CD4-positive, alpha-beta T cell treated with Interleukin-21 for 1 hour (primary cell): ENCODE measurements around the gene WDR13.
"Not testable (repeated sequence)": the region's sequence is repeated elsewhere in the genome, so short reads cannot be mapped to it uniquely, and the experiment has no call there.

Source experiments
- DNase-seq: peaks from one replicate; pipeline ENCODE4 v3.0.0-alpha.2; 2020

Gene WDR13

GRCh38 chrX:48597353-48598264, at the start of gene WDR13:
Gene WDR13, plus strand, starts transcription at chrX:48597492. Its CDS starts 505 bp downstream, at chrX:48597997.
- DNase-seq: peak; percentile 93

DNA sequence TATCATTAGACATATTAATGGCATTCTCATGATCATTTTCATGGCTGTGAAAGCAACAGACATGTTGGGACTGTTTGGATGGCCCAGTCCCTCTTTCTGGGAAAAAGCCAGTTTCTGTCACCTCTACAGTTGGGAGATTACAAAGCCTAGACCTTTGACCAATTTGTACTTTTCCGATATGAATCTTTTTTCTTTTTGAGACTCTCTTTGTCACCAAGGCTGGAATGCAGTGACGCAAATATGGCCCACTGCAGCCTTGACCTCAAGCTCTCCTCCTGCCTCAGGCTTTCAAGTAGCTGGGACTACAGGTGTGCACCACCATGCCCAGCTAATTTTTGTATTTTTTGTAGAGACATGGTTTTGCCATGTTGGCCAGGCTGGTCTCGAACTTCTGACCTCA, 48.4 kb upstream of the WDR13 start:
- DNase-seq: no peak

GRCh38 chrX:48555731-48556325, 41.5 kb upstream of the WDR13 start:
- not testable (repeated sequence) for DNase-seq

- DNase-seq: no peak
These were observed 39.0 kb upstream of the WDR13 start for GRCh38 chrX:48558271-48558670.

DNA sequence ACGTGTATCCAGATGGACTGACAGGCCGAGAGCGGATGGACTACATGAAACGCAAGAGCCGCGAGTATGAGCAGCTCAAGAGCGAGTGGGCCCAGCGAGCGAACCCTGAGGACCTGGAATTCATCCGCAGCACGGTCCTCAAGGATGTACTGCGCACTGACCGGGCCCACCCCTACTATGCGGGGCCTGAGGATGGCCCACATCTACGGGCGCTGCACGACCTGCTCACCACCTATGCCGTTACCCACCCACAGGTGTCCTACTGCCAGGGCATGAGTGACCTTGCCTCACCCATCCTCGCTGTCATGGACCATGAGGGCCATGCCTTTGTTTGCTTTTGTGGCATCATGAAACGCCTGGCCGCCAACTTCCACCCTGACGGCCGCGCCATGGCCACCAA, 37.7 kb upstream of the WDR13 start:
- no peak for DNase-seq

GRCh38 chrX:48560056-48560455, 37.2 kb upstream of the WDR13 start:
- no peak for DNase-seq

GRCh38 chrX:48560681-48561080, 36.6 kb upstream of the WDR13 start:
- no peak for DNase-seq

DNA sequence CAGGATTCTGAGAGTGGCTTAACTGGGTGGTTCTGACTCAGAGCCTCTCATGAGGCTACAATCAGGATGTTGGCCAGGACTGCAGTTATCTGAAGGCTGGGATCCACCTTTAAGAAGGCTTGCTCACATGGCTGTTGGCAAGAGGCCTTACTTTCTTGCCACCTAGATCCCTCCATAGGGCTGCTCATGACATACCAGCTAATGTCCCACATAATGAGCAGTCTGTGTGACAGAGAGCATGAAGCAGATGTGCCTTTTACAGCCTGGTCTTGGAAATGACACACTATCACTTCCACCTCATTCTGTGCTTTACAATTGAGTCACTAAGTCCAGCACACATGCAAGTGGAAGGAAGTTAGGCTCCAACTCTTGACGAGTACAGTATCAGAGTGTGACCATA, 27.3 kb upstream of the WDR13 start:
- DNase-seq: no peak

GRCh38 chrX:48573690-48574269, 23.5 kb upstream of the WDR13 start:
- no peak for DNase-seq

GRCh38 chrX:48574270-48575266, 22.7 kb upstream of the WDR13 start, which contains the start of gene RBM3:
Gene RBM3, plus strand, starts transcription at chrX:48574484. Its CDS starts 697 bp downstream, at chrX:48575181.
- peak; percentile 96 for DNase-seq

- no peak for DNase-seq
These were observed 21.6 kb upstream of the WDR13 start for GRCh38 chrX:48575642-48576041.

- DNase-seq: no peak
These were observed 21.2 kb upstream of the WDR13 start for GRCh38 chrX:48576108-48576507.

DNA sequence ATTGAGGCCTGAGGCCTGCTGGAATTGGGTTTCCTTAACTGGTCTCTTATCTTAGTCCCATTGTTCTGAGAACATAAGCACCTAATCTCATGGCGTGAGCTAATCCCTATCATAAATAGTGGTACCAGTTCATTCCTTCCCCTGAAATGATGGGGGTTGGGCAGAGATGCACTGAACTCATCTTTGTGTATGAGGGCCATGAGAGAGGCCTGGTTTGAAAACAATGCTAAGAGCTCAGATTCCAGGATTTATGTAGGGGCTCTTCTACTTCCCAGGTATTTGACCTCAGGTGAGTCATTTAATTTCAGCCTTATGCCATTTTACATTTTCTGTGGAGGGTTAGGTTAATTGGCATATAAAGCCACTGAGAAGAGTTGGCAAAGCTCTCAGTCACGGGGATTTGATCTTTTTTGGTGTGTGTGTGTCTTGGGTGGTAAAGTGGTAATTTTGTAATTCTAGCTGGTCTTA, 18.6 kb upstream of the WDR13 start:
- DNase-seq: no peak

- DNase-seq: no peak
These were observed 18.0 kb upstream of the WDR13 start for GRCh38 chrX:48579259-48579658.

GRCh38 chrX:48580662-48581061, 16.6 kb upstream of the WDR13 start:
- DNase-seq: no peak

DNA sequence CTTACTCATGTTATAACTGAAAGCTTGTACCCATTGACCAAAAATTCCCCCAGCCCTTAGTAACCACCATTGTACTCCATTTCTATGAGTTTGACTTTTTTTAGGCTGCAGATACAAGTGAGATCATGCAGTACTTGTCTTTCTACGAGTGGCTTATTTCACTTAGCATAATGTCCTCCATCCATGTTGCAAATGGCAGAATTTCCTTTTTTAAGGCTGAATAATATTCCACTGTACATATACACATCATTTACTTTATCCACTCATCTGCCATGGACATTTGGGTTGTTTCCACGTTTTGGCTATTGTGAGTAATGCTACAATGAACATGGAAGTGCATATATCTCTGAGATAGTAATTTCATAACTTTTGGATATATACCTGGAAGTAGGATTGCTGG, 12.6 kb upstream of the WDR13 start:
- no peak for DNase-seq

GRCh38 chrX:48589482-48590162, 7.7 kb upstream of the WDR13 start:
- no peak for DNase-seq

GRCh38 chrX:48590203-48591103, 6.8 kb upstream of the WDR13 start:
- DNase-seq: no peak

DNA sequence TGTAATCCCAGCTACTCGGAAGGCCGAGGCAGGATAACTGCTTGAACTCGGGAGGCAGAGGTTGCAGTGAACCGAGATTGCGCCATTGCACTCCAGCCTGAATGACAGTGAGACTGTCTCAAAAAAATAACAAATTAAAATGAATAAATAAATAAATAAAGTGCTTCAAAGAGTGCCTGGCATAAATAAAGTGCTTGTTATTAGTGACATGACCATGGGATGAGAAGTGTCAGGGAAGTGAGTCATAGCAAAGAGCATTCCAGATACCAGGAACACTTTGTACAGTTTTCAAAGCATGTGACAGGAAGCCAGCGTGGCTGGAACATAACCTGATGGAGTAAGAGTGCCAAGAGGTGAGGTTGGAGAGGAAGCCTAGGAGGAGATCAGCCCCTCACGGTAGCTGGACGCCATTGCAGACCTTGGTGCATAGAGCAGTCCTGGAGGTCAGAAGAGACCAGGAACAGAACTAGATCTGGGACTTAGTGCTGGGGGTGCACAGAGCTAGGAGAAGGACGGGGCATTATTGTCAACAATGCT, 6.0 kb upstream of the WDR13 start:
- DNase-seq: no peak

DNA sequence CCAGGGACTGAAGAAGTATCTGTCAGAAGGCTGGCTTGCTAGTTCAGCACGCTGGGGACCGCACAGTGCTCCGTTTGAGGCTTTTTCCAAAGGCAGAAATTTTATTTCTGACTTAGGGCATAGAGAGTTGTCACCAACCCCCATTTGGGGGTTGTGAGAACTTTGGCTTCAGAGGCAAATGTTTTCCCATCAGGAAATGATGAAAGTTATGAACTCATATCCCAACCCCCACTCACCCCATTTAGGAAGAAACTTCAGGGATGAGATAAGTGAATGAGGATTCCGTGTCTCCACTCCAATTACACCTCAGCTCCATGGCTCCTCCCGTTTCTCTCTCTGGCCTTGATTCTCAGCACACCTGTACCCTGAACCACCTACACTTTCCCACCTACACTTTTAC, 4.3 kb upstream of the WDR13 start:
- no peak for DNase-seq

GRCh38 chrX:48595929-48596328, 1.4 kb upstream of the WDR13 start:
- DNase-seq: no peak
